ENCODE measurements around the gene ENTPD2.

- TF ChIP-seq, protein P1, sequence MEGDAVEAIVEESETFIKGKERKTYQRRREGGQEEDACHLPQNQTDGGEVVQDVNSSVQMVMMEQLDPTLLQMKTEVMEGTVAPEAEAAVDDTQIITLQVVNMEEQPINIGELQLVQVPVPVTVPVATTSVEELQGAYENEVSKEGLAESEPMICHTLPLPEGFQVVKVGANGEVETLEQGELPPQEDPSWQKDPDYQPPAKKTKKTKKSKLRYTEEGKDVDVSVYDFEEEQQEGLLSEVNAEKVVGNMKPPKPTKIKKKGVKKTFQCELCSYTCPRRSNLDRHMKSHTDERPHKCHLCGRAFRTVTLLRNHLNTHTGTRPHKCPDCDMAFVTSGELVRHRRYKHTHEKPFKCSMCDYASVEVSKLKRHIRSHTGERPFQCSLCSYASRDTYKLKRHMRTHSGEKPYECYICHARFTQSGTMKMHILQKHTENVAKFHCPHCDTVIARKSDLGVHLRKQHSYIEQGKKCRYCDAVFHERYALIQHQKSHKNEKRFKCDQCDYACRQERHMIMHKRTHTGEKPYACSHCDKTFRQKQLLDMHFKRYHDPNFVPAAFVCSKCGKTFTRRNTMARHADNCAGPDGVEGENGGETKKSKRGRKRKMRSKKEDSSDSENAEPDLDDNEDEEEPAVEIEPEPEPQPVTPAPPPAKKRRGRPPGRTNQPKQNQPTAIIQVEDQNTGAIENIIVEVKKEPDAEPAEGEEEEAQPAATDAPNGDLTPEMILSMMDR (conservative IDR thresholded peaks at IDR 0.05; ENCODE audit: low read length), result peak; percentile 62; the same call in 1 of the 2 replicates
- no peak for TF ChIP-seq EZH2phosphoT487 (IDR thresholded peaks at IDR 0.05; ENCODE audit: borderline replicate concordance, low read depth, low read length)
Observed at GRCh38 chr9:137028263-137029057, 25.4 kb downstream of the ENTPD2 start.

Data from OCI-LY7 (cell line).